RWPE1 (cell line): ENCODE data around the gene CPB1.

ENCODE experiments used
- CTCF ChIA-PET: fragments of 350-600 bp; sonication (Branson Sonifier 250); formaldehyde crosslinking; extraction: SDS; loops from one replicate; lab custom pipeline; 2021; lab: Yijun Ruan, JAX
- POLR2A ChIA-PET: fragments of 400-600 bp; formaldehyde crosslinking; extraction: SDS; loops from one replicate; lab custom pipeline; 2020; ENCODE audit warnings: antibody characterized with exemption; ENCODE audit not compliant: low non-redundant PET; lab: Yijun Ruan, JAX
- DNase-seq: peaks from one replicate; pipeline ENCODE4 v3.0.0; 2012; ENCODE audit warnings: low spot score
- H3K27ac ChIP-seq: fragments of 450-650 bp; 2 replicates; pipeline ENCODE4 v1.5.1; 2017
- CTCF ChIP-seq: fragments of 450-650 bp; conservative IDR thresholded peaks from 2 replicates; pipeline ENCODE4 v1.5.1; 2017; ENCODE audit warnings: low read depth, mild to moderate bottlenecking

Gene CPB1

GRCh38 chr3:148881286-148881685 is 53.7 kb downstream of the CPB1 start:
- H3K27ac ChIP-seq, result no peak overlapping the region
- CTCF ChIA-PET, result interaction anchor here (0.7 kb wide), 1 partner anchor 8 kb away, joined by 4 read pairs; no protein-coding TSS in a partner anchor
- no peak for TF ChIP-seq CTCF
- no peak for DNase-seq
- POLR2A ChIA-PET, result no interaction called here

GRCh38 chr3:148882288-148882687 is 54.7 kb downstream of the CPB1 start:
- H3K27ac ChIP-seq, result no peak overlapping the region
- POLR2A ChIA-PET, result no interaction called here
- CTCF ChIA-PET, result no interaction called here
- TF ChIP-seq CTCF, result no peak
- DNase-seq, result no peak

- ChIA-PET CTCF (no interaction called here), POLR2A (no interaction called here)
- DNase-seq, result no peak
- TF ChIP-seq CTCF, result no peak
- H3K27ac ChIP-seq, result no peak overlapping the region
These were observed 55.6 kb downstream of the CPB1 start for GRCh38 chr3:148883163-148883562.

GRCh38 chr3:148884261-148884660 is 56.6 kb downstream of the CPB1 start:
- TF ChIP-seq CTCF, result no peak
- ChIA-PET CTCF (no interaction called here), POLR2A (no interaction called here)
- no peak for DNase-seq
- H3K27ac ChIP-seq, result no peak overlapping the region

GRCh38 chr3:148889828-148890227 is 62.2 kb downstream of the CPB1 start:
- ChIA-PET POLR2A (no interaction called here), CTCF (interaction anchor here (0.7 to 1.0 kb wide), 2 partner anchors 9 to 128 kb away, joined by 4 to 5 read pairs; no protein-coding TSS in a partner anchor)
- H3K27ac ChIP-seq, result no peak overlapping the region
- no peak for TF ChIP-seq CTCF
- DNase-seq, result no peak

GRCh38 chr3:148896062-148896461 is 68.5 kb downstream of the CPB1 start:
- TF ChIP-seq CTCF, result no peak
- CTCF ChIA-PET, result interaction anchor here (0.5 kb wide), 1 partner anchor 52 kb away, joined by 4 read pairs; no protein-coding TSS in a partner anchor
- H3K27ac ChIP-seq, result no peak overlapping the region
- no peak for DNase-seq
- POLR2A ChIA-PET, result no interaction called here
